NCI-H524 treated with DMSO at 0.1 percent for 48 hours (cell line): ENCODE results near the gene SRY.
"Not testable (repeated sequence)": the region's sequence is repeated elsewhere in the genome, so short reads cannot be mapped to it uniquely, and the experiment has no call there.

ENCODE experiments used
- DNase-seq: peaks from one replicate; lab custom pipeline; 2025; lab: John Stamatoyannopoulos, UW

Gene SRY

GRCh38 chrY:2787600-2787999 lies at the start of gene SRY:
SRY (minus strand) TSS chrY:2787682; CDS start chrY:2787603, 79 bp downstream.
- DNase-seq: no peak

GRCh38 chrY:2837078-2837477 lies 49.6 kb upstream of the SRY start:
- no peak for DNase-seq

GRCh38 chrY:2835230-2835629 lies 47.7 kb upstream of the SRY start:
- no peak for DNase-seq

DNA sequence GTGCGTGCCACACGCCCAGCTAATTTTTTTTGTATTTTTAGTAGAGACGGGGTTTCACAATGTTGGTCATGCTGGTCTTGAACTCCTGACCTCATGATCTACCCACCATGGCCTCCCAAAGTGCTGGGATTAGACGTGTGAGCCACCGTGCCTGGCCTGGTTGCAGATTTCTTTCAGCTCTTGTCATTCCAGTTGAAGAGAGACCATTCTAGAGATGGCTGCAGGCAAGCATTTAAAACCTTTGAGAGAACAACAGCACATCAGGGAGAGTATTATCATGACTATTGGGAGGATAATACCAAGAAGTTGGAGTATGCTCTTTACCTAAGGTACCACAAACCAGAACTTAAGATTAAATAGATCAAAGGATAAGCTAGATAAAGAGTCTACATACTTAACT lies 41.0 kb upstream of the SRY start:
- DNase-seq: no peak

GRCh38 chrY:2824471-2824870 lies 37.0 kb upstream of the SRY start:
- DNase-seq: no peak

DNA sequence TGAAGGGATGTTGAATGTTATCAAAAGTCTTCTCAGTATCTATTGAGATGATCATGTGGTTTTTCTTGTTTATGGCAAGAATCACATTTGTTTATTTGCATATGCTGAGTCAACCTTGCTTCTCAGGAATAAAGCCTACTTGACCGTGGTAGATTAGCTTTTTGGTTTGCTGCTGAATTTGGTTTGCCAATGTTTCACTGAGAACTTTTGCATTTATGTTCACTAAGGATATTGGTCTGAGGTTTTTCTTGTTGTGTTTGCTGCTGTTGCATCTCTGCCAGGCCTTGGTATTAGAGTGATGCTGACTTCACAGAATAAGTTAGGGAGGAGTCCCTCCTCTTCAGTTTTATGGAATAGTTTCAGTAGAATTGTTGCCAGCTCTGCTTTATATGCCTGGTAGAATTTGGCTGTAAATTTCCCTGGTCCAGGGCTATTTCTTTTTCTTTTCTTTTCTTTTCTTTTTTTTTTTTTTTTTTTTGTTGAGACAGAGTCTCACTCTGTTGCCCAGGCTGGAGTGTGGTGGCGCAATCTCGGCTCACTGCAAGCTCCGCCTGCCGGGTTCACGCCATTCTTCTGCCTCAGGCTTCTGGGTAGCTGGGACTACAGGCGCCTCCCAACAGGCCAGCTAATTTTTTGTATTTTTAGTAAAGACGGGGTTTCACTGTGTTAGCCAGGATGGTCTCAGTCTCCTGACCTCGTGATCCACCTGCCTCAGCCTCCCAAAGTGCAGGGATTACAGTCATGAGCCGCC lies 29.8 kb upstream of the SRY start:
- not testable (repeated sequence) for DNase-seq

DNA sequence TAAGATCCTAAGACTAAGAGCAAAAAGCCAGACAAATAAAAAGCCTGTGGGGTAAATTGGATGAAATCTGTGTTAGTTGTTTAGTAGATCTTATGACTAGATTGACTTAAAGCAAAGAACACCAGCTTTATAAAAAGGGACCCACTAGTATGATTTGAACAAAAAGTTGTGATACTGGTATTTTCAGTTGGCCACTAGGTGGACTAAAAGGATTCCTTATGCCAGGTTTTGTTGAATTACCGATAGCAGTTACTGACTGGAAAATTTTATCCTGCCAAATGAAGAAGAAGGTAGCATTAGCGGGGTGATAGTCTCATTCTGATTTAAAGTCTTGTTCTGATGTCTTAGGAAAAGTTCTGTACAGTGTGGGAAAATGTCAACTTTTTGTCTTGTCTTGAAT lies 12.8 kb upstream of the SRY start:
- no peak for DNase-seq

GRCh38 chrY:2797991-2798390 lies 10.5 kb upstream of the SRY start:
- no peak for DNase-seq

DNA sequence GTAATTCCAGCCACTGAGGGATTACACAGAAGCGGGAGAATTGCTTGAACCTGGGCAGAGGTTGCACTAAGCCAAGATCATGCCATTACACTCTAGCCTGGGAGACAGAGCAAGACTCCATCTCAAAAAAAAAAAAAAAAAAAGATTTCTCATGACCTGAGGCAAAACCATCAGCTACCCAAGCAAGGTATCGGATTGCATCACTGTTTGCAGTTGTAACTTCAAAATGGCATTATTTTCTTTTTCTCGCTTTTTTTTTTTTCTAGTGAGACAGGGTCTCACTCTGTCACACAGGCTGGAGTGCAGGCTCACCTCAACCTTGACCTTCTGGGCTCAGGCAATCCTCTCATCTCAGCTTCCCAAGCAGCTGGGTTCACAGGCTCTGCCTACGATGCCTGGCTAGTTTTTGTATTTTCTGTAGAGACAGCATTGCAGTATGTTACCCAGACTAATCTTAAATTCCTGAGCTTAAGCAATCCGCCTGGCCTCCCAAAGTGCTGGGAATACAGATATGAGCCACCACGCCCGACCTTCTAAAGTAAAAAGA lies 9.6 kb upstream of the SRY start:
- no peak for DNase-seq

DNA sequence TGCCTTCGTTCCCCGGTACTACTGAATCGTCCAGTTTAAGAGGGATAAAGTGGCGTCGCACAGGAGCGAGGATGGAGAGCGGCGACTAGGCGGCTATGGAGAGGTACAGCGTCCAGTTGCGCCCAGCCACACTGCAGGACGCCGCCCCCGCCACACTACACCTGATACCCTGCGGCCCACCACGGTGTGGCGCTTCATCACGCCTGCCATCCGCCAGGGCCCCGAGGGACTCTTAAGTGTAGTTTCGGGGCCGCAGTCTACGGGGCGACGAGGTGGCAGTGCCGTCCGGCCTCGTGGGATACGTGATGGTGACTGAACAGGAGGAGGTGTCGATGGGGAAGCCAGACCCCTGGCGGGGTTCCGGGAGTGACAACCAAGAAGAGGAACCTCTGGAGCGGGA lies 2.3 kb upstream of the SRY start:
- DNase-seq: no peak

GRCh38 chrY:2786876-2787512 lies 488 bp downstream of the SRY start:
- DNase-seq: no peak
